ENCODE data around the gene COL6A2.

The COL6A2 gene

GRCh38 chr21:46119637-46120271 lies 21.8 kb downstream of the COL6A2 start:
- DNase-seq (ENCODE audit: low read depth) = no peak
- no peak for TF ChIP-seq CTCF (IDR thresholded peaks at IDR 0.05; ENCODE audit: low read depth, low read length, missing control alignments)
- H3K4me3 ChIP-seq (ENCODE audit: low read depth, low read length) = no peak overlapping the region

GRCh38 chr21:46120301-46121285 lies 22.7 kb downstream of the COL6A2 start:
- no peak overlapping the region for H3K4me3 ChIP-seq (ENCODE audit: low read depth, low read length)
- no peak for DNase-seq (ENCODE audit: low read depth)
- no peak for TF ChIP-seq CTCF (IDR thresholded peaks at IDR 0.05; ENCODE audit: low read depth, low read length, missing control alignments)

- H3K4me3 ChIP-seq (ENCODE audit: low read depth, low read length) = no peak overlapping the region
- DNase-seq (ENCODE audit: low read depth) = no peak
- TF ChIP-seq CTCF (IDR thresholded peaks at IDR 0.05; ENCODE audit: low read depth, low read length, missing control alignments) = no peak
Measured at GRCh38 chr21:46121286-46122221, 23.6 kb downstream of the COL6A2 start.

- TF ChIP-seq CTCF (IDR thresholded peaks at IDR 0.05; ENCODE audit: low read depth, low read length, missing control alignments) = no peak
- no peak for DNase-seq (ENCODE audit: low read depth)
- no peak overlapping the region for H3K4me3 ChIP-seq (ENCODE audit: low read depth, low read length)
Measured at GRCh38 chr21:46122237-46122671, 24.3 kb downstream of the COL6A2 start.

- no peak for DNase-seq (ENCODE audit: low read depth)
- no peak for TF ChIP-seq CTCF (IDR thresholded peaks at IDR 0.05; ENCODE audit: low read depth, low read length, missing control alignments)
- no peak overlapping the region for H3K4me3 ChIP-seq (ENCODE audit: low read depth, low read length)
Measured at GRCh38 chr21:46122758-46123683, 25.1 kb downstream of the COL6A2 start.

Measured in GM12864 (cell line).